RKO (cell line): Measurements from ENCODE around the gene DDX21.
"Not testable (repeated sequence)": the region's sequence is repeated elsewhere in the genome, so short reads cannot be mapped to it uniquely, and the experiment has no call there.

Source experiments
- DNase-seq: peaks from one replicate; pipeline ENCODE4 v3.0.0-alpha.2; 2016; ENCODE audit warnings: low spot score

DDX21 gene

GRCh38 chr10:68988530-68989316 lies 32.8 kb downstream of the DDX21 start, which contains the start of gene KIFBP:
TSS of gene KIFBP (plus strand) at chr10:68988803. CDS start at chr10:68988833, 30 bp downstream.
- DNase-seq = peak; percentile 99

- DNase-seq = no peak
Measured at GRCh38 chr10:68989317-68989990, 33.5 kb downstream of the DDX21 start.

DNA sequence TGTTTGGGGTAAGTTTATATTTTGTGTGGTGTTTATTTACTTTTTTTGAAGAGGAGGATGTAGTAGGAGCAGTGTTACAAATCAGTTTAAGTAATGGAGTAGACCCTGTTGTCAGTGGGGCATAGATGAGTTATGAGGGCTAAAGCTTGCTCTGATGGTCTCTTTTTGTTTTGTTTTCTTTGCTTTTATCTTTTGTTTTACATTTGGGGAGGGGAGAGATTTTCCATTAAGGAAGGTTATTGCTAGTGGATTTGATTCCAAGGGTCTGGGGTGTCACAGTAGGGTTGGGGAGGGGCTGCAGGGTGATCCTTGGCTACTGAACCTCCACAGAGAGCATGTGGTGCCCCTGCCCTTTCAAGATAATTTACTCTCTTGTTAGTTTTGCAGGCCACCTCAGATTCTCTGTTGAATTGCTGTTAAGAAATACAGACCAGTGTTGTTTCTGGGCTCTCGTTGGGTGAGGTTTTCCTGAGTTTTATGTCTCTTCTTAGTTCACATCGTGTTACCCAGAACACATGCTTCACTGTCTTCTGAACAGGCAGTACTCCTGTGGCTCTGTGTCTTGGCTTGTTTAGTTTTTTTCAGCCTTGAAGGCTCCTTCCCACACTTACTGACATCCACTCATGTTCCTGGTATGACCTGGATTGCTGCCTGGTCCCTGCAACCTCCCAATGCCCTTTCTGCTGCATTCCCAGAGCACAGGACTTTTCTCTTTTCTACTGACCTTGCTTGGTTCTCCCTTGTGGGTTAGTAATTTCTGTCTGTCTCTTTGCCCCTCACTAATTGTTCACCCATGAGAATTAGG lies 36.9 kb downstream of the DDX21 start:
- DNase-seq = no peak

- no peak for DNase-seq
Measured at GRCh38 chr10:68997211-68997610, 41.2 kb downstream of the DDX21 start.

GRCh38 chr10:69004821-69005220 lies 48.9 kb downstream of the DDX21 start:
- DNase-seq = peak; percentile 72

DNA sequence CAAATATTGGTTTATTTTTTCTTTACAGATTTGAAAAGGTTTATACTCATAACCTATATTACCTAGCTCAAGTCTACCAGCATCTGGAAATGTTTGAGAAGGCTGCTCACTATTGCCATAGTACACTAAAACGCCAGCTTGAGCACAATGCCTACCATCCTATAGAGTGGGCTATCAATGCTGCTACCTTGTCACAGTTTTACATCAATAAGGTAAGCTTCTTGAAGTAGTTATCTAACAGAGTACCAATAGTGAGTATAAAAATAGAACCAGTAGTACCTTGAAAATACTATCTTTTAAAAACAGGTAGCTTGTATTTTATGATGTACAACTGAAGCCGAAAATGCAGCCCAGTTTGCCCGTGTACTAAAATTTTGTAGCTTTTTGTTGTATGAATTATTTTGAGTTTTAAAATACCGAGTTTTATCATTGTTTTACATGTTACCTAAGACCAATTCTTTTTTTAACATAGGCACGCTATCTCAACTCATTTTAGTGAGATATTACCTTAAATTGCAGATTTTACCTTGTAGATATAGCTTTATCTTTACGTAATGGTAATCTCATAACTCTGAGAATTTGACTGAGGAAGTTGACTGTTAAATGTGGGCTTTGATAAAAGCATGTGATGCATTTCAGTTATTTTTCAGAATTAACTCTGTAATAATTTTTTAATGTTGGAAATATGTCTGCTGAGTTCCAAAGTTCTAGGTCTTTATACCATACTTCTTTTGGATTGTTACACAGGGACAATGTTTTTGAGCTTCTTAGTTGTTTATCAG lies 49.9 kb downstream of the DDX21 start:
- DNase-seq = no peak

DNA sequence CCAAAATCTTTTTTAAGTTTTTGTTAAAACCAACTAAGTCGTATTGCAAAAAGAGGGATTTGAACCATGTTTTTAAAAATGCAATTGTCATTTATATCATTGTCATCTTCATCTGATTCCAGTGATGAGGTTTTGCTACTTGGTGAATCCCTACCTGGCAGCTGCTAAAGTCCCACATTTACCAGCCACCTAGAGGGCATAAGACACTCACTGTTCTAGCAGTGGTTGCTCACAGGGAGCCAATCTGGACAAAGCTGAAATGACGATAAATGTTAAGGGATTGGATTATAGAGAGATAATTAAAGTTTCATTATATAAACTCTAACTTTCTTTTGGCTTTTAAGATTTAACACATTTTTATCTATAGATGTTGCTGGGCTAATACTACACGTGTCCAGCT lies 51.3 kb downstream of the DDX21 start:
- DNase-seq = no peak

DNA sequence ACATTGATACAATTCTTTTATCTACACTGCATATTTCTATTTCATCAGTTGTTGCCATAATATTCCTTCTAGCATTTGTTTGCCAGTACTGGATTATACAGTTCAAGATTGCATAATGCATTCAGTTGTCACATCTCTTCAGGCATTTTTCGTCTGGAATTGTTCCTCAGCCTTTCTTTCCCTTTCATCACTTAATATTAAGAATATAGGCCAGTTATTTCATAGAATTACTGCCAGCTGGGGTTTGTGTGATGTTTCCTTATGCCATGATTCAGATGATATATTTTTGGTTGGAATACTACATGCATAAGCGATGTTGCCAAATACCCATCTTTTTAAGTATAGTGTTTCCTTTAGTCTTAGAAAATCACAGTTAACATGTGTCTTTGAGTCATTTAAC lies 53.4 kb downstream of the DDX21 start:
- no peak for DNase-seq

DNA sequence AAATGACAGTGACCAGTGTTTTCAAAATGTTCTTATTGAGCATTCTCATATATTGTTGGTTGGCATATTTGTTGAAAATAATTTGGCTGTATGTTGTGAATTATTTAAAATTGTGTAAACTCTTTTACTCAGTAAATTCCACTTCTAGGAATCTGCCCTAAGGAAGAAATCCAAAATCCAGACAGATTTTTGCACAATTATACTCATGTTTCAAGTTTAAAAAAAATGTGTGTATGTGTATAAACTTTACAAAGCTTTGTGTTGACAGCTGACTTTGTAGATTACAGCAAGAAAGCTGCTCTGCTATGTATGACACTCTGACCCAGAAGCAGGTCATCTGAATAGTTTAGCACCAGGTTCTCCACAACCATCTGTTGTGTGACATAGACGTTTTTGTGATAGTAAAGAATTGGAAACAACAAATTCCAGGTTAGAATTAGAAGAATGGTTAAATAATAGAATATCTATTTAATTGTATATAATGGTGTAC lies 54.2 kb downstream of the DDX21 start:
- no peak for DNase-seq

- not testable (repeated sequence) for DNase-seq
Measured at GRCh38 chr10:69012778-69013177, 56.8 kb downstream of the DDX21 start.

DNA sequence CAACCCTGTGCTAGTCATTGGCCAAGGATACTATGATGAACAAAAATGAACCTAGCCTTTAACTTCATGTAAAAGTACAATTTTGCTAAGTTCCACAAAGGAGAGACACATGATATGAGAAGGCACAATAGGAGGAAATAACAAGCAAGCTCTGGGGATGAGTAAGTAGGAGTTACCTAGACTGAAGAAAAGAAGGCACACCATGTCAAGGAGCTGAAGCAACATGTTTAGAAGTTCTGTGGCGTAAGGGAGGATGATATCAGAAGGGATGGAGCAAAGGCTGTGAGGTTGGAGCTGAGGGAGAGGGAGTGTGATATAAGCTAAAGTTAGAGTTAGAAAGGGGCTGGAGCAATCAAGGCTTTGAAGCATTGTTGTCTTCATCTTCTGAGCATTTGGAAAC lies 58.2 kb downstream of the DDX21 start:
- DNase-seq = no peak

DNA sequence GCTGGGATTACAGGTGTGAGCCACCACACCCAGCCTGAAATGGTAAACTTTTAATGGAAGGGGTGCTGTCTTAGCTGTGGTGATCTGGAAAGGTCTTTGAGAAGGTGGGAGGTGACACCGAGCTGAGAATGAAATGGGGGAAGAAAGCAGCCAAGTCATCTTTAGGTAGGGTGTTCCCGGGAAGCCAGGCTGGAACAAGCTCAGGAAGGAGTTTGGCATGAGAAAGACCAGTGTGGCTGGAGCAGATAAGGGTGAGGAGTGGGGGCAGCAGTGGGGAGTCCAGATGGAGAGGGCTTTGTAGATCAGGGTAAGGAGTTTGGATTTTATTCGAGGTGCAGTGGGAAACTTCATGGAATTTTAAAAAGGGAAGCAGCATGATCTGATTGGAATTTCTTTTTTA lies 62.6 kb downstream of the DDX21 start:
- DNase-seq = no peak

DNA sequence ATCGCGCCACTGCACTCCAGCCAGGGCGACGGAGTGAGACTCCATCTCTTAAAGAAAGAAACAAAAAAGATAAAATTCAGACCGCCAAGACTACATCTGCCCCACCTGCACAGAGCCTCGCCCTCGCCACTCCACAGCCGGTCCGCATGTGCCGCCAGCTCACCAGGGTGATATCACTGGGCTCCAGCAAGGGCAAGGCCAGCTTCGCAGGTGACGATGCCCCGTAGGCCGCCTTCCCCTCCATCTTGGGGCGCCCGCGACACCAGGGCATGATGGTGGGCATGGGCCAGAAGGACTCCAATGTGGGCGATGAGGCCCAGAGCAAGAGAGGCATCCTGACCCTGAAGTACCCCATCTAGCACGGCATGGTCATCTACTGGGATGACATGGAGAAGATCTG lies 66.6 kb downstream of the DDX21 start:
- DNase-seq = no peak

DNA sequence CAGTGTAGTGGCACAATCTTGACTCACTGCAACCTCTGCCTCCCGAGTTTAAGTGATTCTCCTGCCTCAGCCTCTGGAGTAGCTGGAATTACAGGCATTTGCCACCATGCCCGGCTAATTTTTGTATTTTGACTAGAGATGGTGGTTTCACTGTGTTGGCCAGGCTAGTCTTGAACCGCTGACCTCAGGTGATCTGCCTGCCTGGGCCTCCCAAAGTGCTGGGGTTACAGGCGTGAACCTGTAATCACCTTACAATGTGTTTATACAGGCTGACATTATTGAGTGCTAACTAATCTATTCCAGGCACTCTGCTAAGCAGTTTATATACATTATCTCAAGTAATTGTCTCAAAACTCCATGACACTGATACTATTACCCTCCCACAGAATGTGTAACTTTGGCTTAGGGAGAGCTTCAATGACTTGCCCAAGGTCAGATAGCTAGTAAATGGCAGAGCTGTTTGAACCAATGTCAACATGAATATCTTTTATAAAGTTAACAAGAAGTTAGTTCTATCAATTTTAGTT lies 69.5 kb downstream of the DDX21 start:
- DNase-seq = no peak

GRCh38 chr10:69033256-69033655 lies 77.3 kb downstream of the DDX21 start:
- DNase-seq = no peak
